HG03432 (cell line): ENCODE data around the gene ATP13A4.

ENCODE experiments used
- ATAC-seq: cut with Tn5 transposase; IDR thresholded peaks from one replicate; pipeline ENCODE4 v1.9.1; 2021; ENCODE audit warnings: mild to moderate bottlenecking, moderate library complexity; ENCODE audit not compliant: unreplicated experiment

ATP13A4 gene

GRCh38 chr3:193499801-193500485, 54.8 kb downstream of the ATP13A4 start:
- ATAC-seq = no peak

- no peak for ATAC-seq
Observed at GRCh38 chr3:193499136-193499770, 55.4 kb downstream of the ATP13A4 start.

DNA sequence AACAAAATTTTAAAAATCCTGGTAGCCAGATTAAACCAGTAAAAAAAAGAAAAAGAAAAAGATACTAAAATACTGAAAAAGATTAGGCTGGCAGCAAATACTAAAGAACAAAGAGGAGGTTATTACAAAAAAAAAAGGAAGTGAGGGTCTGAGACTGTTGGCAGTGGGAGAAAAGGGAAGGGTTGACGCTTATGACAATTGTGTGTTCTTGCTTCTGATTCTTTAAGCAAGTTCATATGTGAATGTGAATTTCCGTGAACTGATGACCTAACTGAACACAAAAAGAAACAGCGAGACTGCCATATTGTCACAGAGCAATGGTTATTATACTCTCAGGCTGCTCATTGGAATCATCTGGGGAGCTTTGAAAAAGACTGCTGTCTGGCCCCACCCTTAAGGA, 56.5 kb downstream of the ATP13A4 start:
- no peak for ATAC-seq

DNA sequence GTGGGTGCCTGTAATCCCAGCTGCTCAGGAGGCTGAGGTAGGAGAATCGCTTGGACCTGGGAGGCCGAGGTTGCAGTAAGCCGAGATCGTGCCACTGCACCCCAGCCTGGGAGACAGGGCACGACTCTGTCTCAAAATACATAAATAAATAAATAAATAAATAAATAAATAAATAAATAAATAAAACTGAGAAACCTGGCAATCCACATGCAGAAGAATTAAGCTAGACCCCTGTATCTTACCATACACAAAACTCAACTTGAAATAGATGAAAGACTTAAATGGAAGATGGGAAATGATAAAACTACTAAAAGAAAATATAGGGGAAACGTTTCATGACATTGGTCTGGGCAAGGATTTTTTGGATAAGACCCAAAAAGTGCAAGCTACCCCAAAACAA, 58.0 kb downstream of the ATP13A4 start:
- ATAC-seq = no peak

DNA sequence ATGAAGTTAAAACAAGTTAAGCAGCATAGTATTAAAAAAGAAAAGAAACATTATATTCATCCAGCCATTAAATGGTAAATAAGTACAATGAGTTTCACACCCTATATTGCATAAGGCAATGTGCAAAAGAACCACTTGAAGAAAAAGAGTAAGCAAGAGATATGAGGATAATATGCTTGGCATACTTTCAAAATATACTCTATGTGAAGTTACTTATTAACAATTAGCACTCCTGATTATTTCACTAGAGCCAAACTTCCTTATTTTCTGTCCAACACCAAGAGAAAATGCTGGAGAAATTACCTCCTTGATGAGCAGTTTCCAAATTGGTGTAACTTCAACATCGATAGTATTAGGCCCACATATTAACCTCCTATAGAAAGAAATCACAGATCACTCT, 63.7 kb downstream of the ATP13A4 start:
- ATAC-seq = no peak

- ATAC-seq = no peak
Observed at GRCh38 chr3:193490580-193490979, 64.1 kb downstream of the ATP13A4 start.

GRCh38 chr3:193489949-193490348, 64.7 kb downstream of the ATP13A4 start:
- ATAC-seq = no peak

DNA sequence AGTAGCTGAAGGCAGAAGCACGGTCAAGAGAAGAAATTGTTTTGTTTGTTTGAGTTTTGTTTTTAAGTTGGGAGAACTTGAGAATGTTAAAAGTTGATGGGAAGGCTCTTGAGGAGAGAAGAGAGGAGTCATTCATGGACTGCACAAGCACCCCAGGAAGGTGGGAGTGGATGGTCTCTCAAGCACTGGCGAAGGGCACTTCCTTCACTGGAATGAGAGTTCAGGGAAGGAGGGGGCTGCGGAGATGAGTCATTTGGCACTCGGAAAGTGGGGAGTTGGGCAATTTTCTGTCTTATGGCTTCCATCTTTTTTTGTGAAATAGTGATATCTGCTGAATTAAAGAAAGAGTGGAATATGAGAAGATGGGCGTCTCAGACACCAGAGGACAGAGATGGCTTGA, 66.0 kb downstream of the ATP13A4 start:
- no peak for ATAC-seq

DNA sequence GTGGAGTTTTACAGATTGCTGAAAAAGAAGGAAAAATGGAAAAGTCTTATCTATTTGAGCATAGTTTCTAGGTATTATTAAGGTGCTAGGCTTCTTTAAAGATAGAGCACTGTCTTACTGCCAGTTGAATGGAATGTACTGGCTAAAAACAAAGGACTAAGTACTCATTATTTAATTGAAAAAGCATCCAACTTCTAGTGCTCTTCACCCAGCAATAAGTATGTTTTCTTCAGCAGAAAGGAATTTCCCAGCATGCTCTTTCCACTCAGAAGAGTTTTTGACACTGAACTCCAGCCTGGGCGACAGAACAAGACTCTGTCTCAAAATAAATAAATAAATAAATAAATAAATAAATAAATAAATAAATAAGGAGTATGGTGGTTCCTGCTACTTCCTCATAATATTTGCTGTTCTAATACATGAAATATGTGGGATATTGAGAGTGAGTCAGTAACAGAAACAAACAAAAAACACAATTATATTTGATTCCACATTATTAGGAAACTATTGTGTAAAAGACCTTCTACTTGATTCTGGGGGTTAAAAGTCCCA, 70.6 kb downstream of the ATP13A4 start:
- ATAC-seq = no peak

DNA sequence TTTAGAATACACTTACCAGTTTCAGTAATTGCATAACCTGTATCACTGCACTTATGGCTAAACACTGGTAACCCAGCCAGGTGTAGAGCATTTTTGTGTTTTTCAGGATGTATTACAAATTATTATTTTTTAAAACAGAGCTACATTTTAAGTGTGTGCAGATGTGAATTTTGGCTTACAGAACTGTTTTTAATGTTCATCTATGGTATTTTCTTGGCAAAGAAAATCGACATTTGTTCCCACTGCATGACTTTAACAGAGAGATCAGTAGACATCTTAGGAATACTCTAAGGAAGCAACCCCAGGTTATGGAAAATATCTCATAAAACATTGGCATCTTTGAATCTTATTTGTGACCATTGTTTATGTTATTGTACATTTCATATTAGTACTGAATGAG, 73.3 kb downstream of the ATP13A4 start:
- ATAC-seq = no peak

- no peak for ATAC-seq
Observed at GRCh38 chr3:193474446-193474845, 80.2 kb downstream of the ATP13A4 start.

- no peak for ATAC-seq
Observed at GRCh38 chr3:193470710-193471109, 84.0 kb downstream of the ATP13A4 start.

DNA sequence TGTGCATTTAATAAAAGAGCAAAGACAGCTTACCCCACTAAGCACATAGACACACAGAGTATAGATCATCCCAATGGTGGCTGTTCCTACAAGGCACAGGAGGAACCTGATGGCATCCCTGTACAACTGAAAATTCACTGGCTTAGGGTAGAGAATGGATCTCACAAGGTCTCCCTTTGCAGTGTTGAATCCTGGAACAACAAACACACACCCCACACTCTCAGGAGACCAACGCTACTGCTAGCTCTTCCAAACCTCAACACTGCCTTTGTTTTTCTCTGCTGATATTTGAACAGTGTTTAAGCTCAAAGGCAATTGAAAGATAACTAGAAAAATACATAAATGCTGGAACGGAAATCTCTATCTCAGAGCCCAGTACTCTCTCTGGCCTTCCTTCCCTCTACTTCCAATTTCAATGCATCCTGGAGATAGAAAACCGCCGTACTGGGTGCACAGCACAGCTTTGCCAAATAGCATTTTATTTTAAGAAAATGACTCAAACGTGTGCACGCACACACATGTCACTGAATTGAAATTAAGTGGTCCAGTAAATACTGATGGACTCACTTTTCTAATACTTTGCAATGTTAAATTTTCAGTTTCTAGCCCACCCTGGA, 88.6 kb downstream of the ATP13A4 start:
- no peak for ATAC-seq

DNA sequence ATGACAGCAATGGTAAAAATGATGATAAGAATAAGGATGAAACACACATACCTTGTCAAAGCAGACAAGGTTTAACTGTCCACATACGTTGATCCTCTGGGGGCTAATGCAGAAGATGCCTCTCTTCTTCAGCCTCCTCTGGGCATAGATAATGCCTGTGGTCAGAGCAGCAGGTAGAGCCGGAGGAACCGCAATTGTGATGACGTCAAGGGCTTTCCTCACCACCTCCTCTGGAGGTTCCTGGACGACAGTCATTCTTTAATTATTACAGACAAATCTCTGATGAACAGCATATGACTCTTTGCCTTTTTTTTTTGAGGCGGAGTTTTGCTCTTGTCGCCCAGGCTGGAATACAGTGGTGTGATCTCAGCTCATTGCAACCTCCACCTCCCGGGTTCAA, 89.8 kb downstream of the ATP13A4 start:
- ATAC-seq = no peak

DNA sequence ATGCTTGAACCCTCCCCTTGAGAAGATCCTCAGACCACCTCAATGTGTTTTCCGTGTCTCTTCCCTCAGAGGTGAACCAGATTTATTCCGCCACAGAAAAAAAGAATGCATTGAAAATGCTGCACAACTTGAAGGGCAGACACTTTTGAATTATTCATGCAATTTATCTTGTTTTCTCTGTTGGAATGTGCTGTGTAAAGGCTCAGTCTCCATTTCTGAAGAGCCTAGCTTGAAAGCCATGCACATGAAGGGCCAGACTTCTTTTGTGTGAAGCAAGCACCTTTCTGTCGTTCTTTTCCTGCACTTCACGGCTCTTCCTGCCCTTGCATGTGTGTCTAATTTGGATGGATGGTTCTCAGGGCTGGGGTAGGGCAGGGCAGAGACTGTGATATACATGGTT, 97.2 kb downstream of the ATP13A4 start:
- ATAC-seq = no peak

GRCh38 chr3:193452338-193452737, 102.4 kb downstream of the ATP13A4 start:
- no peak for ATAC-seq

DNA sequence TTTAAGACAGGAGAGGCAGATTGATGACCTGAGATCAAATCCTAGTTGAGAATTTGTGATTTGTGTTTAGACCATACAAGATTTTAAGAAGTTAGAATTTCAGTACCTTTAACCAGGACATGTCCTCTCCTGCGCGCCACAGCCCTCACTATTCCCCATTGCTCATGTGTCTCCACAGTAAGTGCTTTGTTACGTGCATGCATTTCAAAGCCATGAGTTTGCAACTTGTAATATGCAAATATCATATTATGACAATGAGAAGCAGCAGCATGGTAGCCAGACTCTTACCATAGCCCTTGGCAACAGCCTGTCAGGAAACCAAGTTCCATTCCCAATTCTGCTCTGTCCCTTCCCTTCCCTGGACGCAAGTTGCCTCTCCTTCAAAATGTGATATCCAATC, 102.8 kb downstream of the ATP13A4 start:
- ATAC-seq = no peak

DNA sequence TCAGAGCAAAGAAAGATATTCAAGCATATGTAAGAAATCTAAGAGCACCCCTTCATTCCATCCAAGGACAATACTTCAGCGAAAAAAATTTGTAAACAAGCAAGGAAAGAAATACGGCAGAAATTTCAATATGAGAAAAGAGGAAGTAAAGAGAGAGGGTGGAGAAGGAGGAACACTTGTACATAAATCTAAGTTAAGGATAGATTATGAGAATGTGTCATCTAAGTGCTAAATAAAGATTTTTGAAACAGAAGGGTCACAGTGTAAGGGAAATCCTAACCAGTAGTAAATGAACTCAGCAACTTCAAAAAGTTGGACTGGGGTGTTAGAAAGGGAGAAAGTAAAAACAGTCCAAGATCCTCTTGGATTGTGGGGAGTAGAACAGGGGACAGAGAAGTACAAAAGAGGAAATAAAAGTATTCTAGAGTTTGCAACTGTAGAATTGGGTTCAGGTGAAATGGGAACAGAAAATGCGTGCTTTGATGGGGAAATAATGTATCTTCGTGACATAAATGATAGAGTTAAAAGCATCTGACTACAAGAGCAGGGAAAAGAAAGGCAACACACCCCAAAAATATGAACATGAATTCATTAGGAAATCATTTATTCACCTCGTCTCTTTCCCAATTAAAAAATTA, 107.6 kb downstream of the ATP13A4 start:
- ATAC-seq = peak; percentile 68

- ATAC-seq = no peak
Observed at GRCh38 chr3:193439423-193439822, 115.3 kb downstream of the ATP13A4 start.

DNA sequence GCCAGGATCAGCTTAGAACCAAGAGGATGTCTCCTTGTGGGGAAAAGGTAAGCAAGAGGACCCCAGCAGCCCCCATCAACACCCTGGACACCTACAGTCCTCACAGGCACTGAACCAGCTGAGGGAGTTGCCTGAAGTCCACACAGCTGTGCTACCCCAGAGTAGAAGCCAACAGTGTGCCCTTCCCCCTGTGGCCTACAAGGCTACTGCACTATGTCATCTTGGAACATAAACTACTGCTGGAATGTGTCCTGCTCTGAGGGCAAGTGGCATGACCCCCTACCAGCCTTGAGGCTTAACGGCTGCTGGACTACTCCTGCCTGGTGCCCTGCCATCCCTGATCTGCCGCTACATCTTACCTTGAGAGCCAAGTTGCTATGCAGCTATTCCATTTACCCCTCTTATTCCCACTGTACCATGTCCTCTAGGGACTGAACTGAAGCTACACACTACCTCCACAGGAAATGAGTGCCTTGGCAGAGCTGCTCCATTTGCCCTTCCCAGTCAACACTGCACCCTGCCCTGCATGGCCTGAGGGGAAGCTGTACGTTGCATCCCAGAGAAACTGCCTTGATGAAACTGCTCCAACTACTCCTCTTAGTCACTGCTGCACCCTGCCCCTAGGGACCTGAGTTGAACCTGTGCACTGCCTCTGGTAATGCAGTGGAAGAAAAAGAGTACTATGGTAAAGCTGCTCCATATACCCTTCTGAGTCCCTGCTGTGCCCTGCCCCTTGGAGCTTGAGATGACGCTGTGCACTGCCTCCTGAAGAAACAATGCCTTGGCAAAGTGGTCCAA, 135.9 kb downstream of the ATP13A4 start:
- no peak for ATAC-seq

DNA sequence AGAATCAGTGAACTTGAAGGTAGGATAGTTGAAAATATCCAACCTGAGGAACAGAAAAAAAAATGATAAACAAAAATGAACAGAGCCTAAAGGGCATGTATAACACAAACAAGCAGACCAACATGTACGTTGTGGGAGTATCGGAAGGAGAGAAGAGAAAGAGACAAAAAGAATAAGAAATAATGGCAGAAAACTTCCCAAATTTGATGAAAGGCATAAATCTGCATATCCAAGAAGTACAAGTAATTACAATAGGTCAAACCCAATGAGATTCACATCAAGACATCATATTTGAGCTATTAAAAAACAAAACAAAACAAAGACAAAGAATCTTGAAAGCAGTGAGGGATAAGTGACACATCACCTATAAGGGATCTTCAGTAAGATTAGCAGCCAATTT, 138.1 kb downstream of the ATP13A4 start:
- no peak for ATAC-seq
